ENCODE results near the gene FAM83E.

Gene FAM83E

DNA sequence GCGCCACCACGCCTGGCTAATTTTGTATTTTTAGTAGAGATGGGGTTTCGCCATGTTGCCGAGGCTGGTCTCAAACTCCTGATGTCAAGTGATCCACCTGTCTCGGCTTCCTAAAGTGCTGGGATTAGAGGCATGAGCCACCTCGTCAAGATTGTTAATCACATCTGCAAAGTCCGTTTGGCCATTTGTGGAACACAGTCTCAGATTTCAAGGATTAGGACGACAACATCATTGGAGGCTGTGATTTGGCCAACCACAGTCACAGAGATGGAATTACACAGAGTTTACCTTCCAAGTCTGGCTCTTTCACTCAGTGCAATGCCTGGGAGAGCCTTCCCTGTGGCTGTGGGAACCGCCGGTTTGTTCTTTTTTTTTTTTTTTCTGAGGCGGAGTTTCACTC lies 45.1 kb downstream of the FAM83E start:
- DNase-seq, result no peak

DNA sequence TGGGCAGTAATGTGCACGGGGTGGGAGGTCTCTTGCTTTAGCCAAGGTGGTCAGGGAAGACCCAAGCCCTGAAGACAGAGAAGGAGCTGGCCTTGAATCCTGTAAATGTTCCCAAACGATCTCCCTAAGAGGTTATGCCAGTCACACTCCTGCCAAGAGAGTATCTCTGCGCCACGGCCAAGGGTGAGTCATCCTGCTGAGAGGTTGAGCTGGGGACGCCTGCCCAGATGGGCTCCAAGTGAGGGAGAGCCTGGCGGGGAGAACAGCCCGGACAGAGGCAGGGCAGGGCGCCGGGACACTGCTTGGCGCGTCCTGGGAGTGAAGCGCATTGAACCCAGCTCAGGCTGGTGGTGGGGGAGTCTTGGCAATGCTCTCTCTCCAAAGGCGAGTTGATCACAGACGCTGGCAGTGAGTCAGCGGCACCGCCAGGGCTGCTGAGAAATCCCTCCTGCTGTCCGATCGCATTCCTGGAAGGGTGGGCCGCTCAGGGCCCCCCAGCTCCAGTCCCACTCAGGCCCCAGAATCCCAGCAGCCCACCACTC lies 46.5 kb downstream of the FAM83E start:
- no peak for DNase-seq

DNA sequence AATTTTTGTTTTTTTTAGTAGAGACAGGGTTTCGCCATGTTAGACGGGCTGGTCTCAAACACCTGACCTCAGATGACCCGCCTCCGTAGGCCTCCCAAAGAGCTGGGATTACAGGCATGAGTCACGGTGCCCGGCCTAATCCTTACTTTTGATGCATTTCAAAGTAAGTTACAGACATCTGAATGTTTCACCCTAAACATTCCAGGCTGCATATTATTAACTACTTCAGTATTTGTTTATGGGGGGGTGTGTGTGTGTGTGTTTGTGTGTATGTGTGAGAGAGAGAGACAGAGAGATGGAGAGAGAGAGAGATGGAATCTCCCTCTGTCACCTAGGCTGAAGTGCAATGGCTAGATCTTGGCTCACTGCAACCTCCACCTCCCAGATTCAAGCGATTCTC lies 49.8 kb downstream of the FAM83E start:
- DNase-seq, result no peak

All from activated T-cell treated with anti-CD3 and anti-CD28 coated beads for 4 hours (primary cell).